T-helper 2 cell (primary cell): Measurements from ENCODE around the gene IRF1.

Experiments used
- DNase-seq, 5 experiments: peaks; one replicate each; pipeline versions ENCODE4 v3.0.0 to v3.0.0-alpha.2; 2012 to 2022

IRF1 gene

DNA sequence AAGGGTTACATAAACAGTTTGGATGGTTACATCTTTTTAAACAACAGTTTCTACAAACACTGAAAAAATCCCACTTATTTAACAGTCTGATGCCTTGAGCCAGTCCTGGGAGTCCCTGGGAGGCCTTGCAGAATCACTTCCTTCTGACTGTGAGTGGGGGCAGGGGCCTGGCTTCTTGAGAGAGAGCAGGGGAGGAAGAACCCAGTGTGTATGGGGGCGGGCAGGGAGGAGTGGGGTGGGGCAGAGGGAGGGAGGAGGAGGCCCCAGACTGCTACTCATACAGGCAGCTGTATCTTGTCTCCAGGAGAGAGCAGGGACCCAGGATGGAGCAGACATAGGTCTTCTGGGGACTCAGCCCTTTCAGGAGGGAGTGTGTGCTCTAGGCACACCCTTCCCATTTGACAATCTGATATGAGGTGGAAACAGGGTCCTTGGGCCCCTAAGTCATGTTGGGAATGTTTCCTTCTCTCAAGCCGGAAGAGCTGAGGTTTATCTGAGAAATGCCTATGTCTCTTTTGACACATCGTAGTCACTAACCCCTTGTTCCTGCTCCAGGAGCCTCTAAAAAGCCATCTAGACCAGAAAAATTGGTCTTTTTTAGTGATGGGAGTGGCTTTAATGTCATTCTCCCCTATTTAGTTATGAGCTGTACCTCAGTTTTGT is 52.8 kb downstream of the IRF1 start:
- DNase-seq: peak in 4 of 5 experiments; percentile 26 to 84 (median 48)

DNA sequence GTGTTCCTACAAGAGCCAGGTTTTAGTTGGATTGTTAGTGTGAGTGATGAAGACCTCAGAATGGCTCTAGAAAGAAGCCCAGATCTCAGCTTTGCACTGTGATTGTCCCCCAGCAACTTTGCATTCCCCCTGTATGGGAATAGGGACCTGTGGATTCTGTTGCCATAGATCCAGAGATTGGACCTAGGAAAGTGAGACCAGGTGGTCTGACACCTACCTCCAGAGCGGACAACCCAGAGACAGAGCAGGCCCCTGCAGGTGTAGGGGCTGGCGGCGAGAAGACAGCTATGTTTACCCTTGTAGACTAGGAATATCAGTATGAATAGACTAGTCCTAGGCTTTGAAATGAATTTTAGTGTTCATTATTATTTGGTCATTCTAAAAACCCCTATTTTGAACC is 53.6 kb downstream of the IRF1 start:
- DNase-seq: no peak

DNA sequence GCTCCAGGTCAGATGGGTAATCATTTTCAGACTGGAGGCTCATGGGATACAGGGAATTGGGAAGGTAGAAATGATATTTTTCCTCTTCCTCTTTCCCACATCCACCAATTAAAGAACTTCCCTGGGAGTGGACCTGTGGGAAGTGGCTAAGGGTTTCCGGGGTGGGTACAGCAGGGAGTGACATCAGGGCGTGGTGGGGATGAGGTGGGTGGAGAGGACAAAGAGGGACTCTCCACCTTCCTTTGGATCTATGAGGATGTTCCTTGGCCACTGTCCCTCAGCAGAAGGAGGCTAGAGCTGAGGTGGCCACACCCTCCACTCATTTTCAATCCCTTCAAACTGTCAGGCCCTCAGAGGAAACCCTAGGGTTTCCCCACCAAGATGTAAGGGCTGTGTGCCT is 54.7 kb downstream of the IRF1 start:
- DNase-seq: no peak

DNA sequence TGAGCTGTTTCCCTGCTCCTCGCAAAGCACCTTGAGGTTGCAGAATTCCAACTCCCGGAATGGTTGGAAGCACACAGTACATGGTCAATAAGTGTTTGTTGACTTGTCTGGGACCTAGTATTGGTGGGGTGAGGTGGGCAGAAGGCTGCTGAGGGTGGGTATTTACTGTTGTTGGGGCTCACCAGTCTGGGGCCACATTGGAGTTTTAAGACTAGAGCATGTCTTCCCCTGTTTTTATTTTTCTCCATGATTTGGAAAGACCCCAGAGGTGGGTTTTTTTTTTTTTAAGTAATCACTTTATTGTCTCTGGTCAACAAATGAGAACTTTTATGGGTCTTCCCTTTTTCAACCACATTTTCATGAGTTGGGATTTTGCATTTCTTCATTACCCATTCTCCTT is 55.1 kb downstream of the IRF1 start:
- no peak for DNase-seq

DNA sequence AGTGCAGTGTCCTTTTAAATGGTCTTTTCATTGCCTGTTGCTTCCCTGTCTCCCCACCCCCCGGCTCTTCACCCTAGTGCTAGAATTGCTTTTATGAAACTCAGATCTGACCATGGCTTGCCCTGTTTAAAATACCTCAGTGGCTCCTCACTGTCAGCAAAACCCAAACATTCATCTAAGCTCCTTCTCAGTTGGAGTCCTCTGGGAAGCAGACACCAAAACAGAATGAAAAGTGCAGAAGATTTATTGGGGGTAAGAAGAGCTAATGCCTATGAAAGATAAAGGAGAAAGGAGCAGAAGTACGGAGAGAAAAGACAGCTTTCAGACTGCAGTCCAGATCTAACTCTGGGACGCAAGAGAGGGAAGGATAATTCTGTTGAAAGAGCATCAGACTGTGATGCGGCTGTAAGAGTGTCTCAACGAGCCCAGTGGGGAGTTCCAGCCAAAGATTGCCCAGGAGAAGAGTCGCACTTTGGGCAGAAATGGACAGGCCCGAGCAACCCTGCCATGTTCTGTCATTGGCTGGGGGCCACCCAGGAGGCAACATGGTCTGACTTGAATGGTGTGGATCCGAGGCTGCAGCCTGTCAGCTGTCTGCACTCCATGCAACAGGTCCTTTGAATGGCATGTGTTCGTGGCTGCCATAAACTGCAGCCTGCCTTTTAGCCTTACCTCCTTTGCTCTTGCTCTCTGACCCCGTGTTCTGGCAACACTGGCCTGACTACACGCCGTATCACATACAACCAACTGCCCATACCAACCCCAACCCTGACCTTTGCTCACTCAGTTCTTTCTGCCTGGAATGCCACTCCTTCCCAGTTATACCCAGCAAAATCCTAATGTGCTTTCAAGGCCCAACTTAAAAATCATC is 55.9 kb downstream of the IRF1 start:
- no peak for DNase-seq

DNA sequence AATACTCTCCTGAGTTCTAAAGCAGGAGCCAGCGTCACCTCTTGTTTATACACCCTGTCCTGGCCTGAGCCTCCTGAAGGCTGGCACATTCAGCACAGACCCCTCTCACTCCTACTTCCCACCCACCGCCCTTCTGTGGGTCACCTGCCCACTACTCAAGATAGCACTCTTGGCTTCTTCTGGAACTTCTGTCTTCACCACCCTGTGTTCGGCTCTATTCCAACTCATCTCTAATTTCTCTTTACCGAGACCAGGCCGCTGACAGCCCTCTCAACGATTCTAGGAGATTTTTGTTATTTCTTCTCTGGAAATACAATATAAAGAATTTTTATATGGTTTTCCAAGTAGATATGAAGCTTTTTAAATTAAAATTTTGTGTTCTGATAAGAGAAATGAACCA is 57.4 kb downstream of the IRF1 start:
- DNase-seq: no peak

DNA sequence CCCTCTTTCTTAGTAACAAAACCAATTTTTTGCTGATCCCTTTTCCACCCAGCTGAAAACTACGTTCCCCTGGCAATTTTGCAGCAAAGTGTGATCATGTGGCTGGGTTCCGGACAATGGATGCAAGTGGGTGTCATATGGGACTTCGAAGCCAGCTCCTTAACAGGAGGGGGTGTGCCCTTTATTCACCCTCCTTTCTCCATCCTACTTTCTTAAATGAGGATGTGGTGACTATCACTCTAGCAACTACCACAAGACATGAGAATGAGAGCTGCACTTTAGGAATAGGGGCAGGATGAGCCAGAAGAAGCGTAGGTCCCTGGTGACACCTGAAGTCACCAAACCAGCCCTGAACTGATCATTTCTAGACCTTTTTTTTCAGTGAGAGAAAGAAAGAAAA is 58.9 kb downstream of the IRF1 start:
- DNase-seq: no peak
